ENCODE results near the gene BCAS3.

Gene BCAS3

GRCh38 chr17:61313461-61314326, 636.0 kb downstream of the BCAS3 start:
- Histone ChIP-seq H3K4me3 (ENCODE audit: low read length) (no peak overlapping the region), H3K27me3 (ENCODE audit: control insufficient read depth, insufficient read depth, low read length) (no peaks in the 10 kb centered on the region), H3K36me3 (ENCODE audit: control insufficient read depth, insufficient read depth, low read length) (no peaks in the 10 kb centered on the region), H3K9me3 (ENCODE audit: control insufficient read depth, low read length) (no peaks in the 10 kb centered on the region), H3K4me1 (ENCODE audit: control insufficient read depth, insufficient read depth, low read length) (peaks cover 10% of the 10 kb centered on the region), H3K9ac (ENCODE audit: low read length) (no peak overlapping the region)

GRCh38 chr17:61314368-61315078, 636.9 kb downstream of the BCAS3 start:
- H3K9me3 ChIP-seq (ENCODE audit: control insufficient read depth, low read length) = no peaks in the 10 kb centered on the region
- H3K27me3 ChIP-seq (ENCODE audit: control insufficient read depth, insufficient read depth, low read length) = no peaks in the 10 kb centered on the region
- no peak overlapping the region for H3K4me3 ChIP-seq (ENCODE audit: low read length)
- peaks cover 10% of the 10 kb centered on the region for H3K4me1 ChIP-seq (ENCODE audit: control insufficient read depth, insufficient read depth, low read length)
- no peaks in the 10 kb centered on the region for H3K36me3 ChIP-seq (ENCODE audit: control insufficient read depth, insufficient read depth, low read length)
- H3K9ac ChIP-seq (ENCODE audit: low read length) = no peak overlapping the region

- H3K27me3 ChIP-seq (ENCODE audit: control insufficient read depth, insufficient read depth, low read length) = no peaks in the 10 kb centered on the region
- H3K9me3 ChIP-seq (ENCODE audit: control insufficient read depth, low read length) = no peaks in the 10 kb centered on the region
- no peak overlapping the region for H3K4me3 ChIP-seq (ENCODE audit: low read length)
- H3K4me1 ChIP-seq (ENCODE audit: control insufficient read depth, insufficient read depth, low read length) = peaks cover 10% of the 10 kb centered on the region
- H3K9ac ChIP-seq (ENCODE audit: low read length) = no peak overlapping the region
- no peaks in the 10 kb centered on the region for H3K36me3 ChIP-seq (ENCODE audit: control insufficient read depth, insufficient read depth, low read length)
Observed at GRCh38 chr17:61316633-61317032, 639.0 kb downstream of the BCAS3 start.

- Histone ChIP-seq H3K4me3 (ENCODE audit: low read length) (no peak overlapping the region), H3K36me3 (ENCODE audit: control insufficient read depth, insufficient read depth, low read length) (no peaks in the 10 kb centered on the region), H3K9ac (ENCODE audit: low read length) (no peak overlapping the region), H3K27me3 (ENCODE audit: control insufficient read depth, insufficient read depth, low read length) (no peaks in the 10 kb centered on the region), H3K4me1 (ENCODE audit: control insufficient read depth, insufficient read depth, low read length) (peaks cover 10% of the 10 kb centered on the region), H3K9me3 (ENCODE audit: control insufficient read depth, low read length) (no peaks in the 10 kb centered on the region)
Observed at GRCh38 chr17:61317779-61318178, 640.1 kb downstream of the BCAS3 start.

- Histone ChIP-seq H3K4me1 (ENCODE audit: control insufficient read depth, insufficient read depth, low read length) (peaks cover 6% of the 10 kb centered on the region), H3K36me3 (ENCODE audit: control insufficient read depth, insufficient read depth, low read length) (no peaks in the 10 kb centered on the region), H3K27me3 (ENCODE audit: control insufficient read depth, insufficient read depth, low read length) (no peaks in the 10 kb centered on the region), H3K4me3 (ENCODE audit: low read length) (no peak overlapping the region), H3K9ac (ENCODE audit: low read length) (no peak overlapping the region), H3K9me3 (ENCODE audit: control insufficient read depth, low read length) (no peaks in the 10 kb centered on the region)
Observed at GRCh38 chr17:61318684-61319098, 641.0 kb downstream of the BCAS3 start.

- Histone ChIP-seq H3K36me3 (ENCODE audit: control insufficient read depth, insufficient read depth, low read length) (no peaks in the 10 kb centered on the region), H3K9me3 (ENCODE audit: control insufficient read depth, low read length) (no peaks in the 10 kb centered on the region), H3K4me1 (ENCODE audit: control insufficient read depth, insufficient read depth, low read length) (no peaks in the 10 kb centered on the region), H3K4me3 (ENCODE audit: low read length) (no peak overlapping the region), H3K27me3 (ENCODE audit: control insufficient read depth, insufficient read depth, low read length) (no peaks in the 10 kb centered on the region), H3K9ac (ENCODE audit: low read length) (no peak overlapping the region)
Observed at GRCh38 chr17:61321344-61321743, 643.7 kb downstream of the BCAS3 start.

GRCh38 chr17:61322325-61323002, 644.8 kb downstream of the BCAS3 start:
- H3K36me3 ChIP-seq (ENCODE audit: control insufficient read depth, insufficient read depth, low read length) = no peaks in the 10 kb centered on the region
- no peaks in the 10 kb centered on the region for H3K27me3 ChIP-seq (ENCODE audit: control insufficient read depth, insufficient read depth, low read length)
- H3K4me3 ChIP-seq (ENCODE audit: low read length) = no peak overlapping the region
- H3K9me3 ChIP-seq (ENCODE audit: control insufficient read depth, low read length) = no peaks in the 10 kb centered on the region
- H3K9ac ChIP-seq (ENCODE audit: low read length) = no peak overlapping the region
- no peaks in the 10 kb centered on the region for H3K4me1 ChIP-seq (ENCODE audit: control insufficient read depth, insufficient read depth, low read length)

- Histone ChIP-seq H3K9ac (ENCODE audit: low read length) (no peak overlapping the region), H3K4me3 (ENCODE audit: low read length) (no peak overlapping the region), H3K9me3 (ENCODE audit: control insufficient read depth, low read length) (no peaks in the 10 kb centered on the region), H3K4me1 (ENCODE audit: control insufficient read depth, insufficient read depth, low read length) (no peaks in the 10 kb centered on the region), H3K27me3 (ENCODE audit: control insufficient read depth, insufficient read depth, low read length) (no peaks in the 10 kb centered on the region), H3K36me3 (ENCODE audit: control insufficient read depth, insufficient read depth, low read length) (no peaks in the 10 kb centered on the region)
Observed at GRCh38 chr17:61323003-61323908, 645.6 kb downstream of the BCAS3 start.

- H3K4me1 ChIP-seq (ENCODE audit: control insufficient read depth, insufficient read depth, low read length) = no peaks in the 10 kb centered on the region
- no peaks in the 10 kb centered on the region for H3K9me3 ChIP-seq (ENCODE audit: control insufficient read depth, low read length)
- no peaks in the 10 kb centered on the region for H3K36me3 ChIP-seq (ENCODE audit: control insufficient read depth, insufficient read depth, low read length)
- H3K4me3 ChIP-seq (ENCODE audit: low read length) = no peak overlapping the region
- no peak overlapping the region for H3K9ac ChIP-seq (ENCODE audit: low read length)
- H3K27me3 ChIP-seq (ENCODE audit: control insufficient read depth, insufficient read depth, low read length) = no peaks in the 10 kb centered on the region
Observed at GRCh38 chr17:61323909-61324868, 646.5 kb downstream of the BCAS3 start.

GRCh38 chr17:61324950-61325349, 647.3 kb downstream of the BCAS3 start:
- no peak overlapping the region for H3K9ac ChIP-seq (ENCODE audit: low read length)
- H3K36me3 ChIP-seq (ENCODE audit: control insufficient read depth, insufficient read depth, low read length) = no peaks in the 10 kb centered on the region
- no peaks in the 10 kb centered on the region for H3K4me1 ChIP-seq (ENCODE audit: control insufficient read depth, insufficient read depth, low read length)
- H3K27me3 ChIP-seq (ENCODE audit: control insufficient read depth, insufficient read depth, low read length) = no peaks in the 10 kb centered on the region
- no peak overlapping the region for H3K4me3 ChIP-seq (ENCODE audit: low read length)
- no peaks in the 10 kb centered on the region for H3K9me3 ChIP-seq (ENCODE audit: control insufficient read depth, low read length)
